Smooth muscle cell (in vitro differentiated cells): ENCODE measurements around the gene STARD3. TPM values are rescaled to one million over a fixed set of nuclear protein-coding genes. Genes with fewer than 3 reads are reported as not detected.

ENCODE experiments used
- DNase-seq: peaks from one replicate; lab custom pipeline; 2025; ENCODE audit not compliant: unreplicated experiment; lab: John Stamatoyannopoulos, UW
- H2AFZ ChIP-seq: fragments of 200-600 bp; sonication (generic); 2 replicates; pipeline ENCODE4 v1.6.0; 2016; ENCODE audit warnings: antibody characterized with exemption, low read depth, mild to moderate bottlenecking
- H3F3A ChIP-seq: fragments of 200-600 bp; sonication (generic); 2 replicates; pipeline ENCODE4 v1.6.0; 2017; ENCODE audit warnings: antibody characterized with exemption, low read depth
- H3K27ac ChIP-seq: fragments of 200-600 bp; sonication (generic); 2 replicates; pipeline ENCODE4 v1.5.1; 2016; ENCODE audit warnings: low read depth, mild to moderate bottlenecking
- H3K27me3 ChIP-seq: fragments of 200-600 bp; sonication (generic); 2 replicates; pipeline ENCODE4 v1.6.1; 2016; ENCODE audit warnings: low read depth, mild to moderate bottlenecking
- H3K36me3 ChIP-seq: fragments of 200-600 bp; sonication (generic); 2 replicates; pipeline ENCODE4 v1.5.1; 2016; ENCODE audit warnings: low read depth
- H3K4me1 ChIP-seq: fragments of 200-600 bp; sonication (generic); 2 replicates; pipeline ENCODE4 v1.5.1; 2016; ENCODE audit warnings: low read depth
- H3K4me2 ChIP-seq: fragments of 200-600 bp; sonication (generic); 2 replicates; pipeline ENCODE4 v1.6.0; 2016; ENCODE audit warnings: mild to moderate bottlenecking
- H3K4me3 ChIP-seq: fragments of 200-600 bp; sonication (generic); 2 replicates; pipeline ENCODE4 v1.5.1; 2016; ENCODE audit warnings: mild to moderate bottlenecking
- H3K79me2 ChIP-seq: fragments of 200-600 bp; sonication (generic); 2 replicates; pipeline ENCODE4 v1.6.0; 2016; ENCODE audit warnings: low read depth, mild to moderate bottlenecking
- H3K9ac ChIP-seq: fragments of 200-600 bp; sonication (generic); 2 replicates; pipeline ENCODE4 v1.6.0; 2016; ENCODE audit warnings: low read depth
- H3K9me3 ChIP-seq: fragments of 200-600 bp; sonication (generic); replicated peaks from 2 replicates; pipeline ENCODE4 v1.5.1; 2016; ENCODE audit warnings: low read depth
- H4K20me1 ChIP-seq: fragments of 200-600 bp; sonication (generic); 2 replicates; pipeline ENCODE4 v1.6.0; 2016; ENCODE audit warnings: low read depth
- CTCF ChIP-seq: fragments of 200-600 bp; sonication (generic); IDR thresholded peaks from 2 replicates; pipeline ENCODE4 v1.5.1; 2017; ENCODE audit warnings: borderline replicate concordance, mild to moderate bottlenecking, antibody characterized with exemption; ENCODE audit not compliant: insufficient read depth, poor library complexity, severe bottlenecking
- WGBS: methylation state at CpG from one replicate; pipeline ENCODE4 v1.1.7; 2016; ENCODE audit warnings: low lambda C conversion rate; 5-methylcytosine and 5-hydroxymethylcytosine counted together
- polyA plus RNA-seq: library from polyadenylated mRNA; unstranded; fragments of >200 nt; fragmentation: Nextera tagmentation; extraction: Ambion mirVana; gene quantifications from 2 replicates; pipeline ENCODE4 v1.2.1, GENCODE V29; 2016
- total RNA-seq: library from RNA; depleted of rRNA; stranded (reverse); fragments of >200 nt; gene quantifications from 2 replicates; pipeline ENCODE4 v1.2.3, GENCODE V29; 2014

The STARD3 gene
- total and polyA plus RNA-seq, 2 experiments from 2014 or later: 37.5 to 53.3 TPM

DNA sequence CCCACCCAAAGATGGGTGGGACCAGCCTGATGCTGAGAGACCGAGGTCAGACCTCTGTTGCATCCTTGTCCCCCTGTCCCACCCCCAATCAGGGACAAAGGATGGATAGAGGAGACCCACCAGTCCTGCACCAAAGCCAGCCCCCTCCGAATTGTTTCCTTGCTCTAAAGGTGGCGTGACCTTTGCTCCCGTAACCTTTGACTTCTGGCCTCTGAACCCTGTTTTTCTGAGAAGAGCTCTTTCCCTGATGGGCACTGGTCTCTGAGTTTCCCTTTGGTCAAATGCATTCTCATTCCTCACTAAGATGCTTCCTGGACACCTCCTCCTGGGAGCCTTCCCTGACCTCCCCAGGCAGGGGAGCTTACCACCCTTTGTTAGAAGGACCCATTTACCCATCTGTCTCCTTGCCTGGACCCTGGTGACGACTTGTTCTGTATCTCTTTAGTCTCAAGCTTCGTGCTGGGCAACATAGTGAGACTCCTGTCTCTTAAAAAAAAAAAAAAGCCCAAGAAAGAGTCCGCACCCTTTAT, 23.9 kb upstream of the STARD3 start:
- H3K9me3 ChIP-seq: no peaks in the 10 kb centered on the region
- no peak for TF ChIP-seq CTCF
- no peak overlapping the region for H3K9ac ChIP-seq
- no peaks in the 10 kb centered on the region for H3F3A ChIP-seq
- no peak for DNase-seq
- H3K27ac ChIP-seq: no peak overlapping the region
- WGBS: 73% methylated on average over 7 of the region's 7 CpGs
- H3K4me3 ChIP-seq: no peak overlapping the region
- H3K79me2 ChIP-seq: no peaks in the 10 kb centered on the region
- no peaks in the 10 kb centered on the region for H4K20me1 ChIP-seq
- no peak overlapping the region for H2AFZ ChIP-seq
- H3K36me3 ChIP-seq: no peaks in the 10 kb centered on the region
- H3K4me1 ChIP-seq: no peaks in the 10 kb centered on the region
- H3K27me3 ChIP-seq: peaks cover 85% of the 10 kb centered on the region
- no peak overlapping the region for H3K4me2 ChIP-seq

- Histone ChIP-seq H2AFZ (no peak overlapping the region), H3K4me3 (no peak overlapping the region), H3K9ac (no peak overlapping the region), H3K4me2 (no peak overlapping the region), H3K27ac (no peak overlapping the region), H3K27me3 (peaks cover 84% of the 10 kb centered on the region), H3F3A (no peaks in the 10 kb centered on the region), H3K79me2 (no peaks in the 10 kb centered on the region), H3K4me1 (no peaks in the 10 kb centered on the region), H4K20me1 (no peaks in the 10 kb centered on the region), H3K36me3 (no peaks in the 10 kb centered on the region), H3K9me3 (no peaks in the 10 kb centered on the region)
- no peak for DNase-seq
- WGBS: 86% methylated on average over 3 of the region's 3 CpGs
- TF ChIP-seq CTCF: no peak
These were observed 22.3 kb upstream of the STARD3 start for GRCh38 chr17:39614545-39615157.

DNA sequence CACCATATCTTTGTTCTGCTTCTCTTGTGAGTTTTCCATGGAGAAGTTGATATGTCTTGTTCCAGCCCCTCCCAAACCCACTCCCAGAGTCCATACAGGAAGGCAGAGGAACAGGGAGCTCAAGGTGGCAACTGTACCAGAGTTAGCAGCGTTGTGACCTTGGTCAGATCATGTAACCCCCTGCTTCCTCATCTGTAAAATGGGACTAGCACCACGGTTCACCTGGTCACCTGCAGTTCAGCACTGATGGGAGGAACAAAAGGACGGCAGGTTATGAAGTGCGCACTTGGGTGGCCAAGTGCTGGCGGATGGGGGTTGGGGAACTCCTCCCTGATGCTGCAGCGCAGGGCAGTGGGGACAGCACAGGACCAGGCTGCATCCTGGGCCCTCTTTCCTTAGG, 21.5 kb upstream of the STARD3 start:
- Histone ChIP-seq H4K20me1 (no peaks in the 10 kb centered on the region), H2AFZ (no peak overlapping the region), H3K27ac (no peak overlapping the region), H3K4me1 (no peaks in the 10 kb centered on the region), H3F3A (no peaks in the 10 kb centered on the region), H3K79me2 (no peaks in the 10 kb centered on the region), H3K9me3 (no peaks in the 10 kb centered on the region), H3K36me3 (no peaks in the 10 kb centered on the region), H3K27me3 (peaks cover 80% of the 10 kb centered on the region), H3K4me2 (no peak overlapping the region), H3K4me3 (no peak overlapping the region), H3K9ac (no peak overlapping the region)
- DNase-seq: no peak
- TF ChIP-seq CTCF: no peak
- WGBS: 51% methylated on average over 6 of the region's 6 CpGs

- no peak overlapping the region for H3K9ac ChIP-seq
- no peak overlapping the region for H2AFZ ChIP-seq
- no peaks in the 10 kb centered on the region for H3K79me2 ChIP-seq
- no peak for DNase-seq
- 80% methylated on average over 3 of the region's 3 CpGs for WGBS
- H3K4me3 ChIP-seq: no peak overlapping the region
- H3K36me3 ChIP-seq: no peaks in the 10 kb centered on the region
- no peak for TF ChIP-seq CTCF
- H3K4me2 ChIP-seq: peak overlapping the region; percentile 100
- no peaks in the 10 kb centered on the region for H3K9me3 ChIP-seq
- H3K27me3 ChIP-seq: peaks cover 76% of the 10 kb centered on the region
- H3K4me1 ChIP-seq: no peaks in the 10 kb centered on the region
- H3F3A ChIP-seq: no peaks in the 10 kb centered on the region
- no peak overlapping the region for H3K27ac ChIP-seq
- no peaks in the 10 kb centered on the region for H4K20me1 ChIP-seq
These were observed 19.9 kb upstream of the STARD3 start for GRCh38 chr17:39617100-39617445.
